Activated CD4-positive, alpha-beta T cell treated with anti-CD3 and anti-CD28 coated beads, Interleukin-2, amount 50 U/mL, for 16 hours (primary cell): ENCODE results near the gene RNF150.

Experiments
- DNase-seq: peaks from one replicate; pipeline ENCODE4 v3.0.0-alpha.2; 2020

Gene RNF150

GRCh38 chr4:141130947-141131605 is 2.2 kb downstream of the RNF150 start:
- DNase-seq, result no peak

- DNase-seq, result no peak
Observed at GRCh38 chr4:141127884-141128283, 5.4 kb downstream of the RNF150 start.

DNA sequence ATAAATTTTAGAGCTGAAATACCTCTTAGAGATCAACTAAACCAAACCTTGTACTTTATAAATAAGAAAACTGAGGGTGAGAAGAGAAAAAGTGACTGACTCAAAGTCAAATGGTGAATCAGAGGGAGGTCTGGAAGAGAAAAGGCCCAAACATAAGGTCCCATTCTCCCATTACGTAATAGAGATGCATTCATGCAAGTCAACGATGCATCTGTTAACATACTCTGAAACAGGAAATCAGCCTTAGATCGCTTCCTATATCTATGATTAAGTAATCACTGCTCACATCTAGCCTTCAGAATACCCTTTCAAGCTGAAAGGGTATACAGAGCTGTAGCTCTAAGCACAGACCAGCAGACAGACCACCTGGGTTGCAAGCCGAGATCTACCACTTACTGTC is 6.5 kb downstream of the RNF150 start:
- DNase-seq, result no peak

DNA sequence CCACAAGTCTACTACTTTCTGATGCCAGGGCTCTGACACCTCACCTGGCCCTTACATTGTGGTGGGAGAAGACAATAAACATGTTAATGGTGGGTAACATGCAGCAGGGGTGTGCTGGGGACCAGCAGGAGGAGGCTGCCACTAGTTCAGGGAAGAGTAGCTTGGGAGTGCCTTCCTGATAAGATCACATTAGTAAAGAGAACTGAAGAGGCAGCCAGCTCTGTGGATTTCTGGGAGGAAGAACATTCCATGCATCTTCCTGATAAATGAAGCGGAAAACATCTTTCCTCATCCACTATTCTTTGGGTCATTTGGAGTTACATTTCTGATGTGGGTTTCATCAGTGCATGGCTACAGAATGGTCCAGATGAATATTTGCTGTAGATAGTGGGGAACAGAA is 9.0 kb downstream of the RNF150 start:
- DNase-seq, result no peak

DNA sequence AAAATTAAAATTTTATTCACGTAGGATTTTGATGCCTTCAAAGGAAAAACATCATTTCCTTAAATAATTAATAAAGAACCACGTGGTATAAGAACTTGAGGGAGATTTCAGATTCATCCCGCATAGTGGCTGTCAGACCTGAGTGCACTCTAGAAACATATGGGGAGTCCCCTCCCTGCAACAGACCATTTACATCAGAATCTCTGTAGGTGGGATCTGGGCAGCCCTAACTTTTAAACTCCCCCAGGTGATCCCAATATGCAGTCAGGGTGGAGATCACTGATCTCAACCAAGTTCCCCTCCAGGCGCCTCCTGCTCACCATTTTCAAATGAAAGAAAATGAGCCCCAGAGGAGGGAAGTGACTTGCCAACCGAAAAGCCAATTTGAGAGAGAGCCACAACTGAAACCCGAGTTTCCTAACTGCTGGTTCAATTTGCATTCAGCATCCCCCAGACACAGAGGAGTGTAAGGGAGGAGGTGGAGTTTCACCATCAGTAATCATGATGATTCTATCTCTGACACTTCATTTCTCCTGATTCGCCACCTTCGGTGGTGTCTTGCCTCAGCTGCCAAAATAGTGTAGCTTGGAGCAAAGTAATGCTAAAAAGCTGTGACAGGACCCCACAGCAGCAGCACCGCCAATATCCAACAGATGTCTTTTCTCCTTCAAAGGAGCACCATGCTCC is 11.4 kb downstream of the RNF150 start:
- DNase-seq, result no peak

- no peak for DNase-seq
Observed at GRCh38 chr4:141121101-141121500, 12.2 kb downstream of the RNF150 start.

DNA sequence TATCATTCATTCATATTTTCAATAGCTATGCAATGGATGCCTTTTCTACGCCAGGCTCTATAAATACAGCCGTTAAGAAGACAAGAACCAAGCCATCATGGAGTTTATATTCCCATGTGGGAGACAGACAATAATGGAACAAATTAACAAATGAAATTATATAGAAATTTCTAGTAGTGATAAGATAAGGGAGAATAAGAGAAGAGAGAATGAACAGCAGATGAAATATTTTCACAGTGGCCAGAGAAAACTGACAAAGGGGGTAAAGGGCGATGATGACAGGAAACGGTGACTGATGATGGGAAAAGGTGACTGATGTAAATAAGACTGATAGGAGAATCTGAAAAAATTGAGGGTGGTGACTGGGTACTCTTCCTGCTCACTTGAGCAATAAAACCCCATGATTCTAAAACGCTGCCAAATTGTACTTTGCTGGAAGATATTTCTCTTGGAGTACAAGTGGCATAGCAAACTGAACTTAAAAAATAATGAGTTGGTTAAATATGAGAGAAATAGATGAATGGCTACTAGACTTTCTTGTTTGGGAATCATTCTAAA is 13.2 kb downstream of the RNF150 start:
- DNase-seq, result no peak

GRCh38 chr4:141119071-141119470 is 14.2 kb downstream of the RNF150 start:
- DNase-seq, result no peak

- no peak for DNase-seq
Observed at GRCh38 chr4:141118381-141118780, 14.9 kb downstream of the RNF150 start.

- DNase-seq, result no peak
Observed at GRCh38 chr4:141117935-141118334, 15.3 kb downstream of the RNF150 start.

DNA sequence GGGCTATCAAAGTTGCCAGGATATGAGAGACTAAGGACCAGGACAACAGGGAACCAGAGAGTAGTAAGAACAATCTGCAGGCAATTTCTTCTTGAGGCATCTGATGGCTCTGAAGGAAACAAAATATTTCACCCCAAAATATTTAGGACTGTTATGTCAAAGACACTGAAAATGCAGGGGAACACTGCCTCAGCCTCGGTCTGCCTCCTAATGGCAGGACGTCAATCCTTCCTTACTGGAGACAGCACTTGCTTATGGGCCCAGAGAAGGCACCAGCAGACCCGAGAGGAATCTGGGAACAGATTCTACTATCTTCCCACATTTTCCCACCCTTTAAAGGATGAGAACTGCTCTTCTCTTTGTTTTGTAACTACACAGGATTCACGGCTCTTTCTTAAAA is 23.3 kb downstream of the RNF150 start:
- DNase-seq, result no peak

DNA sequence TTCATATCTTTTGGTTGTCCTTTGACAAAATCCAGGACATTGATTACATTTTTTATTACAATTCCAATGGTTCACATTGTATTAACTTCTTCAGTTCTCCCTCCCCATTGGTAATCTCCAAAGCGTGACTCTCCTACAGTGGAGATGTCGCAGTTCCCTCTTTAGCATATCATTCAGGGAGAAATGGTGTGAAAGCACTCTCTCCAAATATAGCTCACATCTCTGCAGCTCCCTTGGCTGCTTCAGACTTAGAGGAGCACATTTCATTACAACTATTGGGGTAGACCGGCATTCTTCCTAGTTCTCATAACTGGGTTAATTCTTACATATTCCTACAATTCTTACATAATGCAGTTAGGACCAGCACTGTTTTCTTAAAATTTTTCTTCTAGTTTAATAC is 25.3 kb downstream of the RNF150 start:
- no peak for DNase-seq

- no peak for DNase-seq
Observed at GRCh38 chr4:141102367-141102766, 30.9 kb downstream of the RNF150 start.

- DNase-seq, result no peak
Observed at GRCh38 chr4:141101511-141101910, 31.8 kb downstream of the RNF150 start.

GRCh38 chr4:141099326-141099725 is 33.9 kb downstream of the RNF150 start:
- DNase-seq, result no peak

GRCh38 chr4:141098163-141098562 is 35.1 kb downstream of the RNF150 start:
- no peak for DNase-seq

- no peak for DNase-seq
Observed at GRCh38 chr4:141090473-141090872, 42.8 kb downstream of the RNF150 start.

GRCh38 chr4:141081921-141082395 is 51.3 kb downstream of the RNF150 start:
- DNase-seq, result no peak

- no peak for DNase-seq
Observed at GRCh38 chr4:141080668-141081067, 52.6 kb downstream of the RNF150 start.

DNA sequence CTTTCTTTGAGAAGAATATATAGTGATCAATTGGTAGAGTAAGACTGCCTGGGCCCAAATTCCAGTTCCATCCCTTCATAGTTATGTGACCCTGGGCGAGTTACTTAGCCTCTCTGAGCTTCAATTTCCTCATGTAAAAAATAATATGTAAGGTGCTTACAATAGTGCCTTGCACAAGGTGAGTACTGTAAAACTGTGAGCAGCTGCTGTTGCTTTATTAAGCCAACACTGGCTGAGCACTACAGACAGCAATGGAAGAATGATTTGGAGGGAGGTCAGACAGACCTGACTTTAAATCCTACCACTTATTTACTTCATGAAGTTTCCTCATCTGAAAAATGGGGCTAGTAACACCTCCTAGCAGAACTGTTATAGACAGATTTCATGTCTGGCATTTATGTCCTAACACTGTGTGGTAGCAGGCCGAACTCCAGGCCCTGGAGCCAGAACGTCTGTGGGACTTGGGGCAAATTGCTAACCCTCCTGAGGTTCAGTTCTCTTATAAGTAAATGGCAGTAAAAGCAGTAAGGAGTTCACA is 53.8 kb downstream of the RNF150 start:
- DNase-seq, result no peak

- no peak for DNase-seq
Observed at GRCh38 chr4:141078871-141079270, 54.4 kb downstream of the RNF150 start.

GRCh38 chr4:141077611-141078225 is 55.6 kb downstream of the RNF150 start:
- DNase-seq, result no peak

GRCh38 chr4:141075553-141075952 is 57.7 kb downstream of the RNF150 start:
- DNase-seq, result no peak
